Activated B cell treated with CpG ODN at 0.5 μM for 24 hours (primary cell): ENCODE data around the gene PLSCR2. TPM values are rescaled to one million over a fixed set of nuclear protein-coding genes. Genes with fewer than 3 reads are reported as not detected.
"Not testable (repeated sequence)": the region's sequence is repeated elsewhere in the genome, so short reads cannot be mapped to it uniquely, and the experiment has no call there.

ENCODE experiments used
- ATAC-seq: fragments of 200-7000 bp; cut with Tn5 transposase; one replicate; pipeline ENCODE4 v1.10.0; 2021; ENCODE audit warnings: low read depth, mild to moderate bottlenecking, moderate library complexity
- CTCF ChIA-PET: fragments of 350-600 bp; sonication (Branson Sonifier 250); formaldehyde crosslinking; loops from one replicate; lab custom pipeline; 2021; ENCODE audit warnings: antibody characterized with exemption; lab: Charles Lee
- POLR2A ChIA-PET: fragments of 350-600 bp; sonication (Branson Sonifier 250); formaldehyde crosslinking; loops from one replicate; lab custom pipeline; 2021; ENCODE audit warnings: antibody characterized with exemption; lab: Charles Lee
- DNase-seq: peaks from one replicate; pipeline ENCODE4 v3.0.0; 2022
- H3K27ac Mint-ChIP-seq: one replicate; pipeline ENCODE4 v1.8.0; 2020; ENCODE audit warnings: mixed read lengths
- H3K27me3 Mint-ChIP-seq: one replicate; pipeline ENCODE4 v1.8.0; 2021; ENCODE audit warnings: mixed read lengths
- H3K36me3 Mint-ChIP-seq: one replicate; pipeline ENCODE4 v1.8.0; 2021; ENCODE audit warnings: low read depth, mixed read lengths
- H3K4me1 Mint-ChIP-seq: one replicate; pipeline ENCODE4 v1.8.0; 2021; ENCODE audit warnings: mixed read lengths
- H3K4me3 Mint-ChIP-seq: one replicate; pipeline ENCODE4 v1.8.0; 2020; ENCODE audit warnings: mild to moderate bottlenecking, mixed read lengths
- H3K9me3 Mint-ChIP-seq: one replicate; pipeline ENCODE4 v1.8.0; 2020; ENCODE audit warnings: mixed read lengths
- intact Hi-C: fragments of 100-400 bp; cut with micrococcal nuclease; formaldehyde crosslinking; loops from one replicate; pipeline ENCODE4 v1.15.1; 2024
- total RNA-seq: library from RNA; stranded (reverse); gene quantifications from 2 replicates; pipeline ENCODE4 v1.2.3, GENCODE V29; 2022
- TF ChIP-seq, protein P1 (sequence below): fragments of 200-600 bp; IDR thresholded peaks from one replicate; pipeline ENCODE4 v1.8.0; 2022; ENCODE audit warnings: antibody characterized with exemption, mild to moderate bottlenecking

The PLSCR2 gene
- total RNA-seq, 1 donor from 2014 or later, result not detected

- Mint-ChIP-seq H3K4me1 (peaks cover 2% of the 10 kb centered on the region), H3K4me3 (no peak overlapping the region), H3K27me3 (peaks cover 10% of the 10 kb centered on the region), H3K27ac (no peak overlapping the region), H3K9me3 (peaks cover 9% of the 10 kb centered on the region), H3K36me3 (no peaks in the 10 kb centered on the region)
- intact Hi-C loops, result no loop called here
- ATAC-seq (no peak), DNase-seq (no peak)
- ChIA-PET POLR2A (no interaction called here), CTCF (no interaction called here)
- TF ChIP-seq, protein P1, sequence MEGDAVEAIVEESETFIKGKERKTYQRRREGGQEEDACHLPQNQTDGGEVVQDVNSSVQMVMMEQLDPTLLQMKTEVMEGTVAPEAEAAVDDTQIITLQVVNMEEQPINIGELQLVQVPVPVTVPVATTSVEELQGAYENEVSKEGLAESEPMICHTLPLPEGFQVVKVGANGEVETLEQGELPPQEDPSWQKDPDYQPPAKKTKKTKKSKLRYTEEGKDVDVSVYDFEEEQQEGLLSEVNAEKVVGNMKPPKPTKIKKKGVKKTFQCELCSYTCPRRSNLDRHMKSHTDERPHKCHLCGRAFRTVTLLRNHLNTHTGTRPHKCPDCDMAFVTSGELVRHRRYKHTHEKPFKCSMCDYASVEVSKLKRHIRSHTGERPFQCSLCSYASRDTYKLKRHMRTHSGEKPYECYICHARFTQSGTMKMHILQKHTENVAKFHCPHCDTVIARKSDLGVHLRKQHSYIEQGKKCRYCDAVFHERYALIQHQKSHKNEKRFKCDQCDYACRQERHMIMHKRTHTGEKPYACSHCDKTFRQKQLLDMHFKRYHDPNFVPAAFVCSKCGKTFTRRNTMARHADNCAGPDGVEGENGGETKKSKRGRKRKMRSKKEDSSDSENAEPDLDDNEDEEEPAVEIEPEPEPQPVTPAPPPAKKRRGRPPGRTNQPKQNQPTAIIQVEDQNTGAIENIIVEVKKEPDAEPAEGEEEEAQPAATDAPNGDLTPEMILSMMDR, result no peak
Measured at GRCh38 chr3:146446026-146446425, 23.3 kb downstream of the PLSCR2 start.

DNA sequence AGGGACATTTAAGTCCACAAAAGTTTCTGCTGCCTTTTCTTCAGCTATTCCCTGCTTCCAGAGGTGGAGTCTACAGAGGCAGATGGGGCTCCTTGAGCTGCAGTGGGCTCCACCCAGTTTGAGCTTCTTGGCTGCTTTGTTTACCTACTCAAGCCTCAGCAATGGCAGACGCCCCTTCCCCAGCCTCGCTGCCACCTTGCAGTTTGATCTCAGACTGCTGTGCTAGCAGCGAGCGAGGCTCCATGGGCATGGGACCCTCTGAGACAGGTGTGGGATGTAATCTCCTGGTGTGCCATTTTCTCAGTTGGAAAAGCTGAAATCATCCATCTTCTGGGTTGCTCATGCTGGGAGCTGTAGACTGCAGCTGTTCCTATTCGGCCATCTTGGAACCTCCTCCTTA is 29.1 kb downstream of the PLSCR2 start:
- H3K9me3 Mint-ChIP-seq, DNase-seq, H3K4me3 Mint-ChIP-seq, intact Hi-C loops, H3K4me1 Mint-ChIP-seq, H3K36me3 Mint-ChIP-seq, H3K27ac Mint-ChIP-seq, CTCF ChIA-PET, ATAC-seq, POLR2A ChIA-PET: not testable (repeated sequence)
- peaks cover 12% of the 10 kb centered on the region for H3K27me3 Mint-ChIP-seq

- DNase-seq (no peak), ATAC-seq (no peak)
- Mint-ChIP-seq H3K4me3 (no peak overlapping the region), H3K36me3 (no peaks in the 10 kb centered on the region), H3K9me3 (peaks cover 5% of the 10 kb centered on the region), H3K27me3 (peaks cover 4% of the 10 kb centered on the region), H3K4me1 (no peaks in the 10 kb centered on the region), H3K27ac (no peak overlapping the region)
- ChIA-PET CTCF (no interaction called here), POLR2A (no interaction called here)
- TF ChIP-seq, protein P1, result no peak
- intact Hi-C loops, result no loop called here
Measured at GRCh38 chr3:146432066-146432465, 37.3 kb downstream of the PLSCR2 start.

GRCh38 chr3:146431240-146431639 is 38.1 kb downstream of the PLSCR2 start:
- TF ChIP-seq, protein P1, result no peak
- CTCF ChIA-PET, result no interaction called here
- Mint-ChIP-seq H3K27ac (no peak overlapping the region), H3K4me1 (no peaks in the 10 kb centered on the region), H3K9me3 (peaks cover 5% of the 10 kb centered on the region), H3K27me3 (peaks cover 4% of the 10 kb centered on the region), H3K4me3 (no peak overlapping the region), H3K36me3 (no peaks in the 10 kb centered on the region)
- POLR2A ChIA-PET, result no interaction called here
- ATAC-seq (no peak), DNase-seq (no peak)
- intact Hi-C loops, result no loop called here

DNA sequence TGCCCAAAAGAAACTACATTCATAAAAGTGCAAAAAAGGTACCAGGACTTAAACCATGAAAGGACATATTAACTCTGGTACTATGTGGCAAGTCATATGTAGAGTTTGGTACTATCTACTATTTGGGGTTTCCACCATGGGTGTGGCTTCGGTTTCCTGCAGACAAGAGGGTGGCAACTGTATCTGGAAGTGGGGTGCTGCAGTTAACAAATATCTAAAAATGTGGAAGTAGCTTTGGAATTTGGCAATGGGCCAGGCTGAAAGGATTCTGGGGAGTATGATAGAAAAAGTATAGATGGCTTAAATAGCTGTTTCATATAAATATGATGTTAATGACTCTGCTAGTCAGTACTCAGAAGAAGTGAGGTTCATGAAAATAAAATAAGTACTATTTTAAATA is 44.0 kb downstream of the PLSCR2 start:
- Mint-ChIP-seq H3K4me1 (no peaks in the 10 kb centered on the region), H3K27ac (no peak overlapping the region), H3K9me3 (peaks cover 5% of the 10 kb centered on the region), H3K4me3 (no peak overlapping the region), H3K27me3 (peaks cover 4% of the 10 kb centered on the region), H3K36me3 (no peaks in the 10 kb centered on the region)
- CTCF ChIA-PET, result no interaction called here
- ATAC-seq, result no peak
- no peak for DNase-seq
- intact Hi-C loops, result no loop called here
- POLR2A ChIA-PET, result no interaction called here
- TF ChIP-seq, protein P1, result no peak
